ENCODE results near the gene IFNG. TPM values are rescaled to one million over a fixed set of nuclear protein-coding genes. Genes with fewer than 3 reads are reported as not detected.

The IFNG gene
- total and polyA plus RNA-seq, 9 of the 15 experiments (the other 6 are each of a cell fraction or from before 2014, with no cell fraction given), result 0.38 TPM; not detected in 8

- TF ChIP-seq PATZ1 (CRISPR knock-in tag; IDR thresholded peaks at IDR 0.05; ENCODE audit: borderline replicate concordance), result no peak
- no peak for TF ChIP-seq ZBTB2 (IDR thresholded peaks at IDR 0.05)
- no peak for TF ChIP-seq ZC3H8 (IDR thresholded peaks at IDR 0.05)
- no peak for TF ChIP-seq SMARCA4 (IDR thresholded peaks at IDR 0.05)
- no peak for TF ChIP-seq EZH2 (IDR thresholded peaks at IDR 0.05; ENCODE audit: borderline replicate concordance, low read depth, low read length)
- TF ChIP-seq E2F1 (CRISPR knock-in tag; IDR thresholded peaks at IDR 0.05), result no peak
Observed at GRCh38 chr12:68169213-68169889, 9.8 kb upstream of the IFNG start (continued).

Measured in K562 (cell line).